Measurements from ENCODE around the gene DHRS2. TPM values are rescaled to one million over a fixed set of nuclear protein-coding genes. Genes with fewer than 3 reads are reported as not detected.

The DHRS2 gene
- total and polyA plus RNA-seq, 2 of the 13 experiments (the other 11 are each of a cell fraction or from before 2014, with no cell fraction given) = 1,621 to 3,021 TPM

DNA sequence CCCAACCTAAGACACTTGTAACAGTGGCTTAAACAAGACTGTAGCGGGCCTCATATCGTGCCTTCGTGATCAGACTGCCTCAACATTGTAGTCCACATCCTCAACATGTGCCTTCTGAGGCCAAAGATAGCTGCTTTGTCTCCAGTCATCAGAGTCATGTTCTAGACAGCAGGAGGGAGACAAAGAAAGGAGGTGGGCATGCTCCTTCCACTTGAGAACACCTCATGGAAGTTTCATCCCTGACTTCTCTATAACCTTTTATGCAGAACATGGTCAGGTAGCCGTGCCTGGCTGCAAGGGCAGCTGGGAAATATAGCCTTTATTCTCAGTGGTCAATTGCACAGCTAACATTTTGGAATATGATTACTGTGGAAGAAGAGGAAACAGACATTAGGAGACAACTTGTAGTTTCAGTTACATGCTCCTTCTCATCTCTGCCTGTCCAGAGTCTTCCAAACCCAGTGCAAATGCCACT, 25.3 kb upstream of the DHRS2 start (continued):
- TF ChIP-seq, protein P1, sequence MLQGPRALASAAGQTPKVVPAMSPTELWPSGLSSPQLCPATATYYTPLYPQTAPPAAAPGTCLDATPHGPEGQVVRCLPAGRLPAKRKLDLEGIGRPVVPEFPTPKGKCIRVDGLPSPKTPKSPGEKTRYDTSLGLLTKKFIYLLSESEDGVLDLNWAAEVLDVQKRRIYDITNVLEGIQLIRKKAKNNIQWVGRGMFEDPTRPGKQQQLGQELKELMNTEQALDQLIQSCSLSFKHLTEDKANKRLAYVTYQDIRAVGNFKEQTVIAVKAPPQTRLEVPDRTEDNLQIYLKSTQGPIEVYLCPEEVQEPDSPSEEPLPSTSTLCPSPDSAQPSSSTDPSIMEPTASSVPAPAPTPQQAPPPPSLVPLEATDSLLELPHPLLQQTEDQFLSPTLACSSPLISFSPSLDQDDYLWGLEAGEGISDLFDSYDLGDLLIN (CRISPR knock-in tag; IDR thresholded peaks at IDR 0.05; ENCODE audit: borderline replicate concordance) = no peak
- TF ChIP-seq, protein P2, sequence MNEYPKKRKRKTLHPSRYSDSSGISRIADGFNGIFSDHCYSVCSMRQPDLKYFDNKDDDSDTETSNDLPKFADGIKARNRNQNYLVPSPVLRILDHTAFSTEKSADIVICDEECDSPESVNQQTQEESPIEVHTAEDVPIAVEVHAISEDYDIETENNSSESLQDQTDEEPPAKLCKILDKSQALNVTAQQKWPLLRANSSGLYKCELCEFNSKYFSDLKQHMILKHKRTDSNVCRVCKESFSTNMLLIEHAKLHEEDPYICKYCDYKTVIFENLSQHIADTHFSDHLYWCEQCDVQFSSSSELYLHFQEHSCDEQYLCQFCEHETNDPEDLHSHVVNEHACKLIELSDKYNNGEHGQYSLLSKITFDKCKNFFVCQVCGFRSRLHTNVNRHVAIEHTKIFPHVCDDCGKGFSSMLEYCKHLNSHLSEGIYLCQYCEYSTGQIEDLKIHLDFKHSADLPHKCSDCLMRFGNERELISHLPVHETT (CRISPR knock-in tag; conservative IDR thresholded peaks at IDR 0.05) = 0 out of 2 replicates have a peak, but pooled peaks have one; percentile 42
- TF ChIP-seq TCF12 (IDR thresholded peaks at IDR 0.05) = no peak
- no peak for TF ChIP-seq TCF12 (CRISPR knock-in tag; IDR thresholded peaks at IDR 0.05)
- TF ChIP-seq ZNF619 (CRISPR knock-in tag; IDR thresholded peaks at IDR 0.05) = 0 out of 2 replicates have a peak, but pooled peaks have one; percentile 34
- TF ChIP-seq JUND (CRISPR knock-in tag; IDR thresholded peaks at IDR 0.05) = 0 out of 2 replicates have a peak, but pooled peaks have one; percentile 29
- TF ChIP-seq, protein P3, sequence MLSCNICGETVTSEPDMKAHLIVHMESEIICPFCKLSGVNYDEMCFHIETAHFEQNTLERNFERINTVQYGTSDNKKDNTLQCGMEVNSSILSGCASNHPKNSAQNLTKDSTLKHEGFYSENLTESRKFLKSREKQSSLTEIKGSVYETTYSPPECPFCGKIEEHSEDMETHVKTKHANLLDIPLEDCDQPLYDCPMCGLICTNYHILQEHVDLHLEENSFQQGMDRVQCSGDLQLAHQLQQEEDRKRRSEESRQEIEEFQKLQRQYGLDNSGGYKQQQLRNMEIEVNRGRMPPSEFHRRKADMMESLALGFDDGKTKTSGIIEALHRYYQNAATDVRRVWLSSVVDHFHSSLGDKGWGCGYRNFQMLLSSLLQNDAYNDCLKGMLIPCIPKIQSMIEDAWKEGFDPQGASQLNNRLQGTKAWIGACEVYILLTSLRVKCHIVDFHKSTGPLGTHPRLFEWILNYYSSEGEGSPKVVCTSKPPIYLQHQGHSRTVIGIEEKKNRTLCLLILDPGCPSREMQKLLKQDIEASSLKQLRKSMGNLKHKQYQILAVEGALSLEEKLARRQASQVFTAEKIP (CRISPR knock-in tag; IDR thresholded peaks at IDR 0.05; ENCODE audit: borderline replicate concordance) = peak; percentile 86; the same call in 1 of the 2 replicates
- TF ChIP-seq, protein P4, sequence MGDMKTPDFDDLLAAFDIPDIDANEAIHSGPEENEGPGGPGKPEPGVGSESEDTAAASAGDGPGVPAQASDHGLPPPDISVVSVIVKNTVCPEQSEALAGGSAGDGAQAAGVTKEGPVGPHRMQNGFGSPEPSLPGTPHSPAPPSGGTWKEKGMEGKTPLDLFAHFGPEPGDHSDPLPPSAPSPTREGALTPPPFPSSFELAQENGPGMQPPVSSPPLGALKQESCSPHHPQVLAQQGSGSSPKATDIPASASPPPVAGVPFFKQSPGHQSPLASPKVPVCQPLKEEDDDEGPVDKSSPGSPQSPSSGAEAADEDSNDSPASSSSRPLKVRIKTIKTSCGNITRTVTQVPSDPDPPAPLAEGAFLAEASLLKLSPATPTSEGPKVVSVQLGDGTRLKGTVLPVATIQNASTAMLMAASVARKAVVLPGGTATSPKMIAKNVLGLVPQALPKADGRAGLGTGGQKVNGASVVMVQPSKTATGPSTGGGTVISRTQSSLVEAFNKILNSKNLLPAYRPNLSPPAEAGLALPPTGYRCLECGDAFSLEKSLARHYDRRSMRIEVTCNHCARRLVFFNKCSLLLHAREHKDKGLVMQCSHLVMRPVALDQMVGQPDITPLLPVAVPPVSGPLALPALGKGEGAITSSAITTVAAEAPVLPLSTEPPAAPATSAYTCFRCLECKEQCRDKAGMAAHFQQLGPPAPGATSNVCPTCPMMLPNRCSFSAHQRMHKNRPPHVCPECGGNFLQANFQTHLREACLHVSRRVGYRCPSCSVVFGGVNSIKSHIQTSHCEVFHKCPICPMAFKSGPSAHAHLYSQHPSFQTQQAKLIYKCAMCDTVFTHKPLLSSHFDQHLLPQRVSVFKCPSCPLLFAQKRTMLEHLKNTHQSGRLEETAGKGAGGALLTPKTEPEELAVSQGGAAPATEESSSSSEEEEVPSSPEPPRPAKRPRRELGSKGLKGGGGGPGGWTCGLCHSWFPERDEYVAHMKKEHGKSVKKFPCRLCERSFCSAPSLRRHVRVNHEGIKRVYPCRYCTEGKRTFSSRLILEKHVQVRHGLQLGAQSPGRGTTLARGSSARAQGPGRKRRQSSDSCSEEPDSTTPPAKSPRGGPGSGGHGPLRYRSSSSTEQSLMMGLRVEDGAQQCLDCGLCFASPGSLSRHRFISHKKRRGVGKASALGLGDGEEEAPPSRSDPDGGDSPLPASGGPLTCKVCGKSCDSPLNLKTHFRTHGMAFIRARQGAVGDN (CRISPR knock-in tag; IDR thresholded peaks at IDR 0.05) = no peak
- 0 out of 2 replicates have a peak, but pooled peaks have one; percentile 74 for TF ChIP-seq TSC22D2 (CRISPR knock-in tag; IDR thresholded peaks at IDR 0.05; ENCODE audit: borderline replicate concordance)
- TF ChIP-seq ZC3H4 (CRISPR knock-in tag; IDR thresholded peaks at IDR 0.05; ENCODE audit: borderline replicate concordance) = peak; percentile 81
- TF ChIP-seq, protein P5, sequence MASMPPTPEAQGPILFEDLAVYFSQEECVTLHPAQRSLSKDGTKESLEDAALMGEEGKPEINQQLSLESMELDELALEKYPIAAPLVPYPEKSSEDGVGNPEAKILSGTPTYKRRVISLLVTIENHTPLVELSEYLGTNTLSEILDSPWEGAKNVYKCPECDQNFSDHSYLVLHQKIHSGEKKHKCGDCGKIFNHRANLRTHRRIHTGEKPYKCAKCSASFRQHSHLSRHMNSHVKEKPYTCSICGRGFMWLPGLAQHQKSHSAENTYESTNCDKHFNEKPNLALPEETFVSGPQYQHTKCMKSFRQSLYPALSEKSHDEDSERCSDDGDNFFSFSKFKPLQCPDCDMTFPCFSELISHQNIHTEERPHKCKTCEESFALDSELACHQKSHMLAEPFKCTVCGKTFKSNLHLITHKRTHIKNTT (CRISPR knock-in tag; IDR thresholded peaks at IDR 0.05) = 0 out of 2 replicates have a peak, but pooled peaks have one; percentile 67
- TF ChIP-seq SP4 (CRISPR knock-in tag; IDR thresholded peaks at IDR 0.05) = no peak
- peak; percentile 95; the same call in 1 of the 2 replicates for TF ChIP-seq ZNF83 (CRISPR knock-in tag; IDR thresholded peaks at IDR 0.05; ENCODE audit: borderline replicate concordance)
- TF ChIP-seq, protein P6, sequence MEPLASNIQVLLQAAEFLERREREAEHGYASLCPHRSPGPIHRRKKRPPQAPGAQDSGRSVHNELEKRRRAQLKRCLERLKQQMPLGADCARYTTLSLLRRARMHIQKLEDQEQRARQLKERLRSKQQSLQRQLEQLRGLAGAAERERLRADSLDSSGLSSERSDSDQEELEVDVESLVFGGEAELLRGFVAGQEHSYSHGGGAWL (CRISPR knock-in tag; IDR thresholded peaks at IDR 0.05) = 0 out of 2 replicates have a peak, but pooled peaks have one; percentile 56
- peak; percentile 71; the same call in 1 of the 2 replicates for TF ChIP-seq ZNF737 (CRISPR knock-in tag; IDR thresholded peaks at IDR 0.05; ENCODE audit: borderline replicate concordance)
- peak; percentile 41 for TF ChIP-seq ZNF510 (CRISPR knock-in tag; IDR thresholded peaks at IDR 0.05; ENCODE audit: low read depth)
- 0 out of 2 replicates have a peak, but pooled peaks have one; percentile 46 for TF ChIP-seq ZNF530 (CRISPR knock-in tag; IDR thresholded peaks at IDR 0.05; ENCODE audit: low read depth)
- TF ChIP-seq SIX1 (CRISPR knock-in tag; IDR thresholded peaks at IDR 0.05; ENCODE audit: borderline replicate concordance) = no peak
- TF ChIP-seq RELA (CRISPR knock-in tag; IDR thresholded peaks at IDR 0.05) = 0 out of 2 replicates have a peak, but pooled peaks have one; percentile 2

Measured in HepG2 (cell line).